Spleen (tissue), 7 donors: Measurements from ENCODE around the gene EMX2.

Experiments
- CTCF ChIP-seq, 11 experiments: fragments of 200-600 bp in 7 of 11; fragments of 450-650 bp in 4 of 11; sonication (generic) in 4 of 11; IDR thresholded peaks in 8 of 11; conservative IDR thresholded peaks in 3 of 11; 1 replicate in 7 of 11; 2 replicates in 4 of 11; pipeline versions ENCODE4 v1.4.0 to v1.8.0; 2016 to 2021; ENCODE audit warnings: antibody characterized with exemption in 11 of 11, inconsistent platforms in 4 of 11, mild to moderate bottlenecking in 1 of 11
- POLR2A ChIP-seq, 3 donors: fragments of 450-650 bp; IDR thresholded peaks; one replicate each; pipeline ENCODE4 v1.5.1; 2017; ENCODE audit warnings: antibody characterized with exemption in 3 of 3, mild to moderate bottlenecking in 1 of 3
- POLR2AphosphoS5 ChIP-seq, 3 donors: sonication (generic); formaldehyde crosslinking; IDR thresholded peaks; one replicate each; pipeline ENCODE4 v1.5.1; 2017; ENCODE audit warnings: antibody characterized with exemption in 3 of 3
- donor health status: DM: no; HTN: no; CAD: no; lungs with moderate emphysema.
- donor health status: DM: no; HTN: no; CAD: no.
- donor health status: DM: no; HTN: no; CAD: no.

GRCh38 chr10:117536072-117536865 is 6.3 kb upstream of the EMX2 start:
- TF ChIP-seq CTCF (IDR thresholded peaks at IDR 0.05 in 8 of 11, conservative IDR thresholded peaks at IDR 0.05 in 3 of 11) (no peak), POLR2AphosphoS5 (IDR thresholded peaks at IDR 0.05) (no peak), POLR2A (IDR thresholded peaks at IDR 0.05) (no peak)
